ENCODE measurements around the gene MRPL58.
A peak's percentile ranks its signal among the peaks of the same experiment; 100 is the strongest.
"Not testable (repeated sequence)": the region's sequence is repeated elsewhere in the genome, so short reads cannot be mapped to it uniquely, and the experiment has no call there.

Gene MRPL58

GRCh38 chr17:75019710-75020109, 7.2 kb downstream of the MRPL58 start:
- Histone ChIP-seq H3F3A (ENCODE audit: low read depth) (peaks cover 2% of the 10 kb centered on the region; the same call in 1 of the 2 replicates), H3K4me3 (ENCODE audit: low read length, poor library complexity, severe bottlenecking) (no peak overlapping the region), H4K20me1 (ENCODE audit: insufficient read depth, low read length, poor library complexity, severe bottlenecking) (no peaks in the 10 kb centered on the region), H3K36me3 (ENCODE audit: insufficient read depth, low read length) (peaks cover 13% of the 10 kb centered on the region; the same call in 1 of the 2 replicates), H3K9me3 (ENCODE audit: insufficient read depth, low read depth, low read length) (no peaks in the 10 kb centered on the region), H3K4me1 (ENCODE audit: insufficient read depth, low read length, poor library complexity, severe bottlenecking) (peaks cover 10% of the 10 kb centered on the region), H3K4me2 (ENCODE audit: low read depth, low read length, poor library complexity, severe bottlenecking) (no peak overlapping the region), H3K79me2 (ENCODE audit: insufficient read depth, low read length) (peaks cover 3% of the 10 kb centered on the region; the same call in 1 of the 2 replicates), H3K9me2 (replicated peaks; ENCODE audit: low read depth, low read length) (no peaks in the 10 kb centered on the region), H3K9ac (ENCODE audit: low read depth, low read length, poor library complexity, severe bottlenecking) (no peak overlapping the region), H3K27me3 (ENCODE audit: insufficient read depth, low read length, poor library complexity, severe bottlenecking) (no peaks in the 10 kb centered on the region), H2AFZ (ENCODE audit: low read length) (no peak overlapping the region)
- no peak for TF ChIP-seq EZH2phosphoT487 (IDR thresholded peaks at IDR 0.05; ENCODE audit: borderline replicate concordance)

DNA sequence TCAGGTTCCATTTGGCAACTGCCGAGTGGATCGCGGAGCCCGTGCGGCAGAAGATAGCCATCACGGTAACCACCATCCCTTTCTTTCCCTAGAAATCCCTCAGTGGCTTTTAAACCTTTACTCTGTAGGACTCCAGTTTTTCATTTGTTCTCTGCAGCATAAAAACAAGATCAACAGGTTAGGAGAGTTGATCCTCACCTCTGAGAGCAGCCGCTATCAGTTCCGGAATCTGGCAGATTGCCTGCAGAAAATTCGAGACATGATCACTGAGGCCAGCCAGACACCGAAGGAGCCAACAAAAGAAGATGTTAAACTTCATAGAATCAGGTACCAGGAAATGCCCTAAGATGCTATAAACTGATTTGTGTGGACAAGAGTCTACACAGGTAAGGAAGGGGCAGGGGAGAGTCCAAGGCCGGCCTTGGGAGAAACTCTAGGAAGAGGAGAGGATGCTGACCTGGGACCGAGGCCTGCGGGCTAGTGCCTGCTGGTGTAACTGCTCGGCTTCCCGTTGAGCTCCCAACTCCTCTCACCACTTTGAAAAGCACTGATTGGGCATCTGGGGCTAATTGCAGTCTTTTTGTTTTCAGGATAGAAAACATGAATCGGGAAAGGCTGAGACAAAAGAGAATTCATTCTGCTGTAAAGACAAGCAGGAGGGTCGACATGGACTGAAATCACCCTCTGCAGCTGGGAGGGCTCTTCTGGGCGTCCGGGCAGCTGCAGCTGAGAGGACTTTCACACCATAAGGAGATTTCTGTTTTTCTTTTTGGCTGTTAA, 8.1 kb downstream of the MRPL58 start:
- Histone ChIP-seq H3K9me3 (ENCODE audit: insufficient read depth, low read depth, low read length) (no peaks in the 10 kb centered on the region), H3K9me2 (replicated peaks; ENCODE audit: low read depth, low read length) (no peaks in the 10 kb centered on the region), H3K27me3 (ENCODE audit: insufficient read depth, low read length, poor library complexity, severe bottlenecking) (no peaks in the 10 kb centered on the region), H3K79me2 (ENCODE audit: insufficient read depth, low read length) (no peaks in the 10 kb centered on the region; the same call in 1 of the 2 replicates), H4K20me1 (ENCODE audit: insufficient read depth, low read length, poor library complexity, severe bottlenecking) (no peaks in the 10 kb centered on the region), H2AFZ (ENCODE audit: low read length) (no peak overlapping the region), H3K4me2 (ENCODE audit: low read depth, low read length, poor library complexity, severe bottlenecking) (no peak overlapping the region), H3K4me1 (ENCODE audit: insufficient read depth, low read length, poor library complexity, severe bottlenecking) (peaks cover 14% of the 10 kb centered on the region), H3K4me3 (ENCODE audit: low read length, poor library complexity, severe bottlenecking) (no peak overlapping the region), H3K36me3 (ENCODE audit: insufficient read depth, low read length) (peaks cover 13% of the 10 kb centered on the region; the same call in 1 of the 2 replicates), H3F3A (ENCODE audit: low read depth) (peaks cover 5% of the 10 kb centered on the region; the same call in 1 of the 2 replicates), H3K9ac (ENCODE audit: low read depth, low read length, poor library complexity, severe bottlenecking) (no peak overlapping the region)
- no peak for TF ChIP-seq EZH2phosphoT487 (IDR thresholded peaks at IDR 0.05; ENCODE audit: borderline replicate concordance)
- TF ChIP-seq, protein P1, sequence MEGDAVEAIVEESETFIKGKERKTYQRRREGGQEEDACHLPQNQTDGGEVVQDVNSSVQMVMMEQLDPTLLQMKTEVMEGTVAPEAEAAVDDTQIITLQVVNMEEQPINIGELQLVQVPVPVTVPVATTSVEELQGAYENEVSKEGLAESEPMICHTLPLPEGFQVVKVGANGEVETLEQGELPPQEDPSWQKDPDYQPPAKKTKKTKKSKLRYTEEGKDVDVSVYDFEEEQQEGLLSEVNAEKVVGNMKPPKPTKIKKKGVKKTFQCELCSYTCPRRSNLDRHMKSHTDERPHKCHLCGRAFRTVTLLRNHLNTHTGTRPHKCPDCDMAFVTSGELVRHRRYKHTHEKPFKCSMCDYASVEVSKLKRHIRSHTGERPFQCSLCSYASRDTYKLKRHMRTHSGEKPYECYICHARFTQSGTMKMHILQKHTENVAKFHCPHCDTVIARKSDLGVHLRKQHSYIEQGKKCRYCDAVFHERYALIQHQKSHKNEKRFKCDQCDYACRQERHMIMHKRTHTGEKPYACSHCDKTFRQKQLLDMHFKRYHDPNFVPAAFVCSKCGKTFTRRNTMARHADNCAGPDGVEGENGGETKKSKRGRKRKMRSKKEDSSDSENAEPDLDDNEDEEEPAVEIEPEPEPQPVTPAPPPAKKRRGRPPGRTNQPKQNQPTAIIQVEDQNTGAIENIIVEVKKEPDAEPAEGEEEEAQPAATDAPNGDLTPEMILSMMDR (conservative IDR thresholded peaks at IDR 0.05; ENCODE audit: low read length): no peak

GRCh38 chr17:75024686-75025397, 12.4 kb downstream of the MRPL58 start:
- no peaks in the 10 kb centered on the region for H4K20me1 ChIP-seq (ENCODE audit: insufficient read depth, low read length, poor library complexity, severe bottlenecking)
- TF ChIP-seq, protein P1 (conservative IDR thresholded peaks at IDR 0.05; ENCODE audit: low read length): no peak
- no peak for TF ChIP-seq EZH2phosphoT487 (IDR thresholded peaks at IDR 0.05; ENCODE audit: borderline replicate concordance)
- peak overlapping the region; percentile 54 for H3K4me3 ChIP-seq (ENCODE audit: low read length, poor library complexity, severe bottlenecking)
- H3F3A ChIP-seq (ENCODE audit: low read depth): peaks cover 5% of the 10 kb centered on the region; the same call in 1 of the 2 replicates
- H3K4me1 ChIP-seq (ENCODE audit: insufficient read depth, low read length, poor library complexity, severe bottlenecking): peaks cover 20% of the 10 kb centered on the region
- H3K79me2 ChIP-seq (ENCODE audit: insufficient read depth, low read length): no peaks in the 10 kb centered on the region
- no peak overlapping the region for H3K9ac ChIP-seq (ENCODE audit: low read depth, low read length, poor library complexity, severe bottlenecking)
- H3K4me2 ChIP-seq (ENCODE audit: low read depth, low read length, poor library complexity, severe bottlenecking): peak overlapping the region; percentile 64
- H3K27me3 ChIP-seq (ENCODE audit: insufficient read depth, low read length, poor library complexity, severe bottlenecking): no peaks in the 10 kb centered on the region
- H2AFZ ChIP-seq (ENCODE audit: low read length): no peak overlapping the region
- H3K9me2 ChIP-seq (replicated peaks; ENCODE audit: low read depth, low read length): no peaks in the 10 kb centered on the region
- no peaks in the 10 kb centered on the region; the same call in 1 of the 2 replicates for H3K9me3 ChIP-seq (ENCODE audit: insufficient read depth, low read depth, low read length)
- peaks cover 13% of the 10 kb centered on the region; the same call in 1 of the 2 replicates for H3K36me3 ChIP-seq (ENCODE audit: insufficient read depth, low read length)

GRCh38 chr17:75025398-75025734, 12.9 kb downstream of the MRPL58 start:
- not testable (repeated sequence) for H3K9me2 ChIP-seq (replicated peaks; ENCODE audit: low read depth, low read length); H3K9ac ChIP-seq (ENCODE audit: low read depth, low read length, poor library complexity, severe bottlenecking); H3K27me3 ChIP-seq (ENCODE audit: insufficient read depth, low read length, poor library complexity, severe bottlenecking); H3F3A ChIP-seq (ENCODE audit: low read depth); H2AFZ ChIP-seq (ENCODE audit: low read length); H4K20me1 ChIP-seq (ENCODE audit: insufficient read depth, low read length, poor library complexity, severe bottlenecking); H3K79me2 ChIP-seq (ENCODE audit: insufficient read depth, low read length); H3K9me3 ChIP-seq (ENCODE audit: insufficient read depth, low read depth, low read length)
- Histone ChIP-seq H3K36me3 (ENCODE audit: insufficient read depth, low read length) (peaks cover 13% of the 10 kb centered on the region; the same call in 1 of the 2 replicates), H3K4me2 (ENCODE audit: low read depth, low read length, poor library complexity, severe bottlenecking) (peak overlapping the region; percentile 64), H3K4me1 (ENCODE audit: insufficient read depth, low read length, poor library complexity, severe bottlenecking) (peaks cover 20% of the 10 kb centered on the region), H3K4me3 (ENCODE audit: low read length, poor library complexity, severe bottlenecking) (peak overlapping the region; percentile 54)

- H3F3A ChIP-seq (ENCODE audit: low read depth); H3K27me3 ChIP-seq (ENCODE audit: insufficient read depth, low read length, poor library complexity, severe bottlenecking); H3K9me3 ChIP-seq (ENCODE audit: insufficient read depth, low read depth, low read length); H3K36me3 ChIP-seq (ENCODE audit: insufficient read depth, low read length); H3K4me3 ChIP-seq (ENCODE audit: low read length, poor library complexity, severe bottlenecking); H3K9me2 ChIP-seq (replicated peaks; ENCODE audit: low read depth, low read length); H3K9ac ChIP-seq (ENCODE audit: low read depth, low read length, poor library complexity, severe bottlenecking); H2AFZ ChIP-seq (ENCODE audit: low read length); H3K79me2 ChIP-seq (ENCODE audit: insufficient read depth, low read length); H3K4me2 ChIP-seq (ENCODE audit: low read depth, low read length, poor library complexity, severe bottlenecking); H4K20me1 ChIP-seq (ENCODE audit: insufficient read depth, low read length, poor library complexity, severe bottlenecking): not testable (repeated sequence)
- peaks cover 20% of the 10 kb centered on the region for H3K4me1 ChIP-seq (ENCODE audit: insufficient read depth, low read length, poor library complexity, severe bottlenecking)
These were observed 14.2 kb downstream of the MRPL58 start for GRCh38 chr17:75026650-75027049.
